ENCODE measurements around the gene GLIPR1.

GLIPR1 gene

DNA sequence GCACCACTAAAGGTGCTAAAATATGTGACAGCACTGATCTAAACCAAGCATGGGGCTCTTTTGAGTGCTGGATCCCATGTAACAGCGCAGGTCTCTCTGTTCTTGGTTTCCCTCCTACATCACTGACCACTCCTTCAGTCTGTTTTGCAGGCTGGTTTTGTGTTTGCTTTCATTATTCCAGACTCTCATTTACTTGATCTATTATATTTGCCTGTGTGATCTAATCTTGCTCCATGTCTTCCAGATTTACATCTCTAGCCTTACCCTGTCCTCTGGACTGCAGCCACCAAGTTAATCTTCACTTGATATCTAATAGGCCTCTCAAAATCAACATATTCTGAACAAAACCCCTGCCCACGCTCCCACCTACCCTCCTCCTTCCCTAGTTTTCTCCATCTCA is 8.6 kb downstream of the GLIPR1 start:
- TF ChIP-seq GATA3 (IDR thresholded peaks at IDR 0.05; ENCODE audit: low read depth, low read length): no peak
- no peak for TF ChIP-seq GATA2 (IDR thresholded peaks at IDR 0.05; ENCODE audit: low read depth, low read length)

DNA sequence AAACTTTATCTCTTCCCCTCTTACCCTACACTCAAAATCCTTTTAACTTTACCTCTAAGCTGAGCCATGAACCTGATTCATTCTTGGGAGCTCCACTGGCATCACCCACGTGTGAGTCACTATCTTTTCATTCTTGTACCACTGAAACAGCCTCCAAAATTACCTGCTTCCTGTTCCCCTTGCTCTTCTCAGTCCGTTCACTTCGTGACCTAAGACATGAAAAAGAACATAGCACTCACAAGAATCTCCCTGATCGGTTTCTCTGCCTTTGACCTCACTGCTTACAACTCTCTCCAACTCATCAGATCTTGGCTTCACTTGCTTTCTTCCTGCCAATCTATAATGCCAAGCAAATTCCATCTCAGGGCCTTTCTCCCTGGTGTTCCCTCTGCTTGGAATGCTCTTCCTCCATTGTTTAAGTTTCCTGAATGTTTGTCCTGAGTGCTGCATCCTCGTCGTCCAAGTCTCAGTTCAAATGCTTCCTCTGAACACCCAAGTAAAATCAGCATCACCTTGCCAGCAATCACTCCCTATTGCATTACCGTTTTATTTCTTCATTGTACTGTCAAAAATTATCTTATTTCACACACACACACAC is 9.2 kb downstream of the GLIPR1 start:
- no peak for TF ChIP-seq GATA2 (IDR thresholded peaks at IDR 0.05; ENCODE audit: low read depth, low read length)
- no peak for TF ChIP-seq GATA3 (IDR thresholded peaks at IDR 0.05; ENCODE audit: low read depth, low read length)

- TF ChIP-seq GATA2 (IDR thresholded peaks at IDR 0.05; ENCODE audit: low read depth, low read length) (no peak), GATA3 (IDR thresholded peaks at IDR 0.05; ENCODE audit: low read depth, low read length) (no peak)
These were observed 10.6 kb downstream of the GLIPR1 start for GRCh38 chr12:75491169-75491568.

GRCh38 chr12:75503459-75503858 is 22.9 kb downstream of the GLIPR1 start:
- TF ChIP-seq GATA2 (IDR thresholded peaks at IDR 0.05; ENCODE audit: low read depth, low read length): no peak
- no peak for TF ChIP-seq GATA3 (IDR thresholded peaks at IDR 0.05; ENCODE audit: low read depth, low read length)

DNA sequence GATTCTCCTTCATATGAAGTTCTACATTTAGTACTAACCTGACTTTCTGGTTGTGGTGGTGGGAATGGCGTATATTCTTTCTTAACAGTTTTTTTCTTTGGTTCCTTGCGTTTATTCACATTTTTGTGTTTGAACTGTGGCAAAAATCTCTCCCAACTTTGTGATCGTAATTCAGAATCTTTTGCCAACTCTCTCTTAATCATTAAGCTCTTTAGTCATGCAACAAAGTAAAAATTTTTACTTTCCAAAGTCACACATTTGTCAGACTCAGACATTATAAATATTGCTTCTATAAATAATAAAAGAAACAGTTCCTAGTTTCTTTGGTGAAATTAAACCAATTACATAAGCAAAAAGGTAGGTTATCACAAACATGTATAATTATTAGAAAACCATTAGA is 23.3 kb downstream of the GLIPR1 start:
- TF ChIP-seq GATA3 (IDR thresholded peaks at IDR 0.05; ENCODE audit: low read depth, low read length): no peak
- no peak for TF ChIP-seq GATA2 (IDR thresholded peaks at IDR 0.05; ENCODE audit: low read depth, low read length)

DNA sequence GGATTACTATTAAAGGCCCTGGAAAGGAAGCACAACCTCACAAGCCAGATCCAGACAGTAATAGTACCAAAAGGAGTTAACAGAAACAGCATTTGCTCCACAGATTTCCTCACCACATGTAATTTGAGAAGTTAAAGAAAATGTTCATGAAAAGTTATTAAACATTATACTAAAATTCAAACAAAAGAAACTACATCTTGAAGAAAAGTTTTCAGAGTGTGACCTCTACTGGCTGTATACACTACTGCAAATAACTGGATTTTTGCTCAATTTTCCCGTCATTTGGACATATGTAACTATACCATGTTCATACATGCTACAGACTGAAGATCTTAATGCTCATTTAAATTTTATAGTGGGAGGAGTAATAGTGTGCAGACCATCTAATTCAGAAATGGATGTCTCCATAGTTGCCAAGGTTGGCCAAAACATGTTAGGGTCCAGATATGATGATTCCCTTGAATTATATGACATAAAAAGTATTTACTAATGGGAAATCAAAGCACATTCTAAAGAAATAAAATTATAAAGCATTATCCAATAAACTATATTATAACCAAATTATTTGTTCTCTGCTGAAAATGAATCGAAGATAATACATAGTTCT is 25.3 kb downstream of the GLIPR1 start:
- TF ChIP-seq GATA3 (IDR thresholded peaks at IDR 0.05; ENCODE audit: low read depth, low read length) (no peak), GATA2 (IDR thresholded peaks at IDR 0.05; ENCODE audit: low read depth, low read length) (no peak)

- TF ChIP-seq GATA3 (IDR thresholded peaks at IDR 0.05; ENCODE audit: low read depth, low read length) (no peak), GATA2 (IDR thresholded peaks at IDR 0.05; ENCODE audit: low read depth, low read length) (no peak)
These were observed 26.5 kb downstream of the GLIPR1 start for GRCh38 chr12:75507086-75507485.

DNA sequence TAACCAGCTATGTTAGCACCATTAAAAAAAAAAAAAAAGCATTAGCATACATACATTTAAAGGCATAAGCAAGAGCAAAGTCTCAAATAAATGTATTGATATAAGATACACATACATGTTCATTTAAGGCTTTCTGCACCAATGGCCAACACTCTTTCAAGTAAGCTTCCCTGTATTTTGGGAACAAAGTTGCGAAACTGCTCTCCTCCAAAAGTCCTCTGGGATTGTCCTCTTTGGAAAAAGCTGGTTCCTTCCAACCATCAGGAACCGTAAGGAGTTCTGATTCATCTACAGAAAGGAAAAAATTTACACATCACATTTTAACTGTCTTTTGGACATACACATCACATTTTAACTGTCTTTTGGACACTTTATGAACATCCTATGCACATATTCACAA is 27.6 kb downstream of the GLIPR1 start:
- TF ChIP-seq GATA3 (IDR thresholded peaks at IDR 0.05; ENCODE audit: low read depth, low read length): no peak

- TF ChIP-seq GATA3 (IDR thresholded peaks at IDR 0.05; ENCODE audit: low read depth, low read length) (no peak), GATA2 (IDR thresholded peaks at IDR 0.05; ENCODE audit: low read depth, low read length) (no peak)
These were observed 29.1 kb downstream of the GLIPR1 start for GRCh38 chr12:75509621-75510020.

GRCh38 chr12:75511116-75512048 is 30.8 kb downstream of the GLIPR1 start, which contains the start of gene KRR1:
TSS of gene KRR1 (minus strand) at chr12:75511609. CDS start at chr12:75511597, 12 bp downstream.
- TF ChIP-seq GATA2 (IDR thresholded peaks at IDR 0.05; ENCODE audit: low read depth, low read length): peak; percentile 12; the same call in 1 of the 2 replicates
- no peak for TF ChIP-seq GATA3 (IDR thresholded peaks at IDR 0.05; ENCODE audit: low read depth, low read length)

DNA sequence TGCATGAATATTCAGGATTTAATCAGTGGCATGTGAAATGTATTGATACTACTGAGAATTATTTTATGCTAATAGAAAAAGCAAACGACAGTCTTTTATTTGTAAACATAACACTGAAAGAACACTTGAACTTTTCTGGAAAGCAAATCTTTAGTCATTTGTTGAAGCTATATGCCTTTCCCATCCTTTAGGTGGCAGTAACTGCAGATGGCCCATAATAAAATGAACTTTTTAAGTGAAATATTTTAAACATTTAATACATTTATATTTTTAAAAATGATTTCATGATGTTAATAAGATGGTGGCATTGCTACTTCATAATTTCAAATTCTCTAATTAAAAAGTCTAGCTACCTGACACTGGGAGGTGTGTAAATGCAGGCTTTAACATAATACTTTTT is 44.7 kb downstream of the GLIPR1 start:
- TF ChIP-seq GATA3 (IDR thresholded peaks at IDR 0.05; ENCODE audit: low read depth, low read length): no peak
- TF ChIP-seq GATA2 (IDR thresholded peaks at IDR 0.05; ENCODE audit: low read depth, low read length): no peak

DNA sequence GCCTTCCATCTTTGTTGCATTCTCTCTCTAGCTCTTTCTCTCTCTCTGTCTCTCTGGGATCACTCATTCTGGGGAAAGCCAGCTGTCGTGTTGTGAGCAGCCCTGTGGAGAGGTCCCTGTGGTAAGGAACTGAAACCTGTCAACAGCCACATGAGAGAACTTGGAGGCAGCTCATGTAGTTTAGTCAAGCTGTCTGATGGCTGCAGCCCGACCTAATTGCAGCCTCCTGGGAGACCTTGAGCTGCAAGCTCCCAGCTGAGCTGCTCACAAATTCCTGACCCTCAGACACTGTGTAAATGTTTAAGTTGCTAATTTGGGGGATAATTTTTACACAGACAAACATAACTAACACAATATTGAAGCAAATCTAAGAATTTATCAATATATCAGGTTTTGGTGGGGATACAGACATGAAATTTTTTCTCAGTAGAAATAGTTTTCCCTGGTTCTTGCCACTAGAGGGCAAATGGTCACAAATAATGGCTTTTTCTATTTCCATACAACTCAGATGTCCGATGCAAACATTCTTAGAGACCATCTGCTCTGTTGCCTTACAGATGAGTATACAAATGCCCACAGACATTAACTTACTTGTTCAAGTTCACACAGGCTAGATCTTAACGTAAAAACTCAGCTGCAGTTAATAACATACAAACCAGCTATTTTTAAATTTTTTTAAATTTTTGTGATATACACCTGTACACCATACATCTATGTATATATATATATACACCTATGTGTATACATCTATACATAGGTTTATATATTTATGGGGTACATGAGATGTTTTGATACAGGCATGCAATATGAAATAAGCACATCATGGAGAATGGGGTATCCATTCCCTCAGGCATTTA is 46.3 kb downstream of the GLIPR1 start:
- TF ChIP-seq GATA3 (IDR thresholded peaks at IDR 0.05; ENCODE audit: low read depth, low read length) (no peak), GATA2 (IDR thresholded peaks at IDR 0.05; ENCODE audit: low read depth, low read length) (no peak)

DNA sequence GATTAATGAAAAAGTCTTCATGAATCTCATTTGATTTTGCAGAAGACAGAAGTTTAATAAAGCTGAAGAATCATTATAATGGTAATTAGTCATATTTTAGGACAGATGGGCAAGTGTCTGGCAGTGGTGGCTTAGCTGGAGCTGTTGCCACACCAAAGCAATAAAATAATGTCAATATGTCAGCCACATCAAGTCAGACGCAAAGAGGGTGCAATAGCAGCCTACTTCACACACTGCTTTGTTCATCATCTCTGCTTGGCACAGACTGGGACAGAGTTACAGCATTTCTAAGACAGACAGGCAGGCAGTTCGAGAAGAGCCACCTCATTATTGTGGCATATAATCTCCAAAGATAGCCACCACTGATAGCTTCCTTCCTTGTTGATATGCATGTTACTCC is 47.7 kb downstream of the GLIPR1 start:
- TF ChIP-seq GATA2 (IDR thresholded peaks at IDR 0.05; ENCODE audit: low read depth, low read length): no peak
- no peak for TF ChIP-seq GATA3 (IDR thresholded peaks at IDR 0.05; ENCODE audit: low read depth, low read length)

- TF ChIP-seq GATA3 (IDR thresholded peaks at IDR 0.05; ENCODE audit: low read depth, low read length): no peak
- TF ChIP-seq GATA2 (IDR thresholded peaks at IDR 0.05; ENCODE audit: low read depth, low read length): no peak
These were observed 48.1 kb downstream of the GLIPR1 start for GRCh38 chr12:75528692-75529091.
